Epithelial cell of proximal tubule (primary cell): ENCODE data around the gene TXNDC17. TPM values are rescaled to one million over a fixed set of nuclear protein-coding genes. Genes with fewer than 3 reads are reported as not detected.
A peak's percentile ranks its signal among the peaks of the same experiment; 100 is the strongest.

ENCODE experiments used
- DNase-seq: peaks from one replicate; pipeline ENCODE4 v3.0.0-alpha.2; 2011; ENCODE audit warnings: low read depth
- H3K4me3 ChIP-seq: 2 replicates; pipeline ENCODE4 v1.5.1; 2011; ENCODE audit warnings: low read depth, mild to moderate bottlenecking, low read length
- total RNA-seq: library from RNA; depleted of rRNA; stranded (reverse); fragments of >200 nt; gene quantifications from 2 replicates; pipeline ENCODE4 v1.2.3, GENCODE V29; 2015
- TF ChIP-seq, protein P1 (sequence below): conservative IDR thresholded peaks from 2 replicates; pipeline ENCODE4 v1.5.1; 2012; ENCODE audit warnings: low read depth, mild to moderate bottlenecking, low read length

Gene TXNDC17
- total RNA-seq, 1 donor from 2014 or later: 501 TPM

GRCh38 chr17:6641247-6641863, 495 bp downstream of the TXNDC17 start:
- no peak for DNase-seq
- TF ChIP-seq, protein P1, sequence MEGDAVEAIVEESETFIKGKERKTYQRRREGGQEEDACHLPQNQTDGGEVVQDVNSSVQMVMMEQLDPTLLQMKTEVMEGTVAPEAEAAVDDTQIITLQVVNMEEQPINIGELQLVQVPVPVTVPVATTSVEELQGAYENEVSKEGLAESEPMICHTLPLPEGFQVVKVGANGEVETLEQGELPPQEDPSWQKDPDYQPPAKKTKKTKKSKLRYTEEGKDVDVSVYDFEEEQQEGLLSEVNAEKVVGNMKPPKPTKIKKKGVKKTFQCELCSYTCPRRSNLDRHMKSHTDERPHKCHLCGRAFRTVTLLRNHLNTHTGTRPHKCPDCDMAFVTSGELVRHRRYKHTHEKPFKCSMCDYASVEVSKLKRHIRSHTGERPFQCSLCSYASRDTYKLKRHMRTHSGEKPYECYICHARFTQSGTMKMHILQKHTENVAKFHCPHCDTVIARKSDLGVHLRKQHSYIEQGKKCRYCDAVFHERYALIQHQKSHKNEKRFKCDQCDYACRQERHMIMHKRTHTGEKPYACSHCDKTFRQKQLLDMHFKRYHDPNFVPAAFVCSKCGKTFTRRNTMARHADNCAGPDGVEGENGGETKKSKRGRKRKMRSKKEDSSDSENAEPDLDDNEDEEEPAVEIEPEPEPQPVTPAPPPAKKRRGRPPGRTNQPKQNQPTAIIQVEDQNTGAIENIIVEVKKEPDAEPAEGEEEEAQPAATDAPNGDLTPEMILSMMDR: no peak
- H3K4me3 ChIP-seq: peak overlapping the region; percentile 98

DNA sequence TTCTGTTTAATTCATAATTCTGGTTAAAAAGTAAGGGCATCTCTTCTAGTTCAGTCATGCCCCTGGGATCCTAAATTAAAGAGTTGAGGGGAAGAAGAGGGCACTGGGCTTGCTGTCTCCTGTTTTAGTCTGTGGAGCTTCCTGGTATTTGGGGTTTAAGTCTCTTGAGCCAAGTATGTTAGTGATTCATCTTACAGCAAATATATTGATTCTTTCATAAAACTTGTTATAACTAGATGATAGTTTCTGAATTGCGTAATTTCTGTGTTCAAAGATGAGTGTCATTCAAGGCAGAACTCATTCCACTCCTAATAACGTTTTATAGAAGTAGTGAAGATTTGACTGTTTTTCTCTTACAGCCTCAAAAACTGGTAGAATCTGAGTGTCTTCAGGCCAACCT, 1.7 kb downstream of the TXNDC17 start:
- TF ChIP-seq, protein P1: no peak
- no peak overlapping the region for H3K4me3 ChIP-seq
- no peak for DNase-seq

GRCh38 chr17:6643451-6644125, 2.7 kb downstream of the TXNDC17 start:
- TF ChIP-seq, protein P1: no peak
- no peak overlapping the region for H3K4me3 ChIP-seq
- DNase-seq: no peak

DNA sequence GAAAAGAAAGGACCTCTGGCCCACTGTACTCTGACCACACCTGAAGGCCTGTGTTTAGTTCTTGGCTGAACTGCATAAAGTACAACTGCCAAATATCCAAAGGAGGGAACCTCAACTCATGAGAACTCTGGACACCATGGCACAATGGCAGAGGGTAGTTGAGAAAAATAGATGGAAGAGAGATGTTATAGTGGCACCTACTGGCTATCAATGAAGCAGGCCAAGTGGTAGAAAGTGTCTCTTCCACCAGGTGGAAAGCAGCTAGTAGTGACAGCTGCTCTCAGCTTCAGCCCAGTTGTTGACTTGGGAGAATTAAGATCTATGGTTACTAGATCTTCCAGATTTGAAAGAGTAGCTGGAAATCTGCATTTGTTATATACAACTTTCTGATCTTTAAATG, 7.3 kb downstream of the TXNDC17 start:
- no peak for DNase-seq
- TF ChIP-seq, protein P1: peak; percentile 66
- H3K4me3 ChIP-seq: no peak overlapping the region

DNA sequence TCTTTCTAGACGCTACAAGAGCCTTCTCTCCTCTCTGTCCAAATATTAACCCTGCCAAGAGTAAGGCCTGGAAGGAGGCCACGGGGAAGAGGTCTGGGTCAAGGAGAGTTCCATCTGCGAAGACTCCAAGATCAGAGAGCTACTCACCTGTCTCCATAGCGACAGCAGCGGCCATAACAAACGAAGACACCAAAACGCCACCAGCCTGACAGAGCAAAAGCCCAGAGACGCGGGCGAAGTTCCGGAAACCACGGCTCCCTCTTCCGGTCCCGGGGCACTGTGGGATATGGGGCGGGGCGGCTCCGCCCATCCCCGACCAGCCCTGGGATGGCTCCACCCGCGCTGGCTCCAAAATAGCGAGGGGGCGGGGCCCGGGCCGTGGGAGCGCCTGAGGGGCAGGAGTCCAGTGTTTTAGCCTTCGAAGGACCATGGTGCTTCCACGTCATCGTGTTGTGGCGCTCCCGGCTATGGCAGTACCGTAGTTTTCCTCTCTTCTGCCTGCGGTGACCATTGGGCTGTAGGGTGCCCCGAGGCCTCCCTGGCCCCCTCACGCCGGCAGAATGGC, 10.6 kb downstream of the TXNDC17 start, which contains the start of the genes C17orf100 and MED31:
Gene C17orf100 (plus strand): TSS at position 409 of the 565 bp plus-strand sequence. CDS start 152 bp downstream, at position 561.
Gene MED31 (minus strand): TSS at position 252 of the 565 bp plus-strand sequence. CDS start 77 bp downstream, at position 175.
- peak within 1 kb of the TSS; percentile 96 for H3K4me3 ChIP-seq
- TF ChIP-seq, protein P1: no peak
- DNase-seq: no peak

DNA sequence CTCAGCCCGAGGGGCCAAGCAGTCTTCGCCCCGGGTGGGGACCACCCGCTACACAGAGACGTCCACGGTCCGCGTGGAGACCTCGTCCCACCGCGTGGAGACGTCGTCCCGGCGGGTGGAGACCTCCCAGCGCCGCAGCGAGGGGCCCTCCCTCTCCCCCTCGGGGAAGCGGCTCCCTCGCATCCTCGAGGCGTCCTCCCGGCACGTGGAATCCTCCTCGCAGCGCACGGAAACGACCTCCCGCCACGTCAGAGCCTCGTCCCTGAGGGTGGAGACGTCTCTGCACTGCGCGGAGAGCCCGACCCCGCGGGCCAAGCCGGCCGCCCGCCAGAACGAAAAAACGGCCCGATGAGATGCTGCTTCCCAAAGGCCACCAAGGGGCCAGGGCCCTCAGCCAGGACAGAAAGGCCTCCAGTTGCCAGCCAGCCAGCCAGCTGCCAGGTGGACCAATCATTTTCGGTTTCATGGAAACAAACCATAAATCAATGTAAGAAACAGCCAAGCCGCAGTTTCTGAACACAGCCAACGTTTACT, 11.1 kb downstream of the TXNDC17 start:
- peak overlapping the region; percentile 96 for H3K4me3 ChIP-seq
- TF ChIP-seq, protein P1: no peak
- DNase-seq: no peak
